GM21529 (cell line): Measurements from ENCODE around the gene POC1A.

Experiments used
- ATAC-seq: cut with Tn5 transposase; IDR thresholded peaks from one replicate; pipeline ENCODE4 v1.9.1; 2021; ENCODE audit not compliant: unreplicated experiment

POC1A gene

GRCh38 chr3:52106951-52107611 is 47.1 kb downstream of the POC1A start:
- no peak for ATAC-seq

GRCh38 chr3:52104684-52105640 is 49.3 kb downstream of the POC1A start:
- no peak for ATAC-seq

- ATAC-seq: no peak
Measured at GRCh38 chr3:52102934-52103333, 51.3 kb downstream of the POC1A start.

GRCh38 chr3:52099001-52099401 is 55.2 kb downstream of the POC1A start:
- no peak for ATAC-seq

- no peak for ATAC-seq
Measured at GRCh38 chr3:52097851-52098507, 56.2 kb downstream of the POC1A start.

GRCh38 chr3:52095990-52096775 is 58.0 kb downstream of the POC1A start:
- no peak for ATAC-seq

- ATAC-seq: no peak
Measured at GRCh38 chr3:52094571-52095485, 59.4 kb downstream of the POC1A start.

- no peak for ATAC-seq
Measured at GRCh38 chr3:52093756-52094545, 60.3 kb downstream of the POC1A start.

GRCh38 chr3:52092891-52093290 is 61.3 kb downstream of the POC1A start:
- ATAC-seq: no peak

GRCh38 chr3:52092271-52092660 is 62.0 kb downstream of the POC1A start:
- ATAC-seq: no peak

- no peak for ATAC-seq
Measured at GRCh38 chr3:52091586-52092270, 62.5 kb downstream of the POC1A start.

- ATAC-seq: no peak
Measured at GRCh38 chr3:52090933-52091468, 63.2 kb downstream of the POC1A start.

GRCh38 chr3:52090131-52090932 is 63.9 kb downstream of the POC1A start:
- no peak for ATAC-seq

- no peak for ATAC-seq
Measured at GRCh38 chr3:52089691-52090090, 64.5 kb downstream of the POC1A start.

- ATAC-seq: no peak
Measured at GRCh38 chr3:52088445-52089367, 65.5 kb downstream of the POC1A start.

- ATAC-seq: no peak
Measured at GRCh38 chr3:52087731-52088130, 66.5 kb downstream of the POC1A start.
